Stimulated activated CD4-positive, alpha-beta T cell treated with anti-CD3 and anti-CD28 coated beads, Interleukin-15, amount 100 ng/mL, for 24 hours (primary cell): ENCODE data around the gene C3.
"Not testable (repeated sequence)": the region's sequence is repeated elsewhere in the genome, so short reads cannot be mapped to it uniquely, and the experiment has no call there.

Experiments used
- DNase-seq: peaks from one replicate; pipeline ENCODE4 v3.0.0-alpha.2; 2020

Gene C3

DNA sequence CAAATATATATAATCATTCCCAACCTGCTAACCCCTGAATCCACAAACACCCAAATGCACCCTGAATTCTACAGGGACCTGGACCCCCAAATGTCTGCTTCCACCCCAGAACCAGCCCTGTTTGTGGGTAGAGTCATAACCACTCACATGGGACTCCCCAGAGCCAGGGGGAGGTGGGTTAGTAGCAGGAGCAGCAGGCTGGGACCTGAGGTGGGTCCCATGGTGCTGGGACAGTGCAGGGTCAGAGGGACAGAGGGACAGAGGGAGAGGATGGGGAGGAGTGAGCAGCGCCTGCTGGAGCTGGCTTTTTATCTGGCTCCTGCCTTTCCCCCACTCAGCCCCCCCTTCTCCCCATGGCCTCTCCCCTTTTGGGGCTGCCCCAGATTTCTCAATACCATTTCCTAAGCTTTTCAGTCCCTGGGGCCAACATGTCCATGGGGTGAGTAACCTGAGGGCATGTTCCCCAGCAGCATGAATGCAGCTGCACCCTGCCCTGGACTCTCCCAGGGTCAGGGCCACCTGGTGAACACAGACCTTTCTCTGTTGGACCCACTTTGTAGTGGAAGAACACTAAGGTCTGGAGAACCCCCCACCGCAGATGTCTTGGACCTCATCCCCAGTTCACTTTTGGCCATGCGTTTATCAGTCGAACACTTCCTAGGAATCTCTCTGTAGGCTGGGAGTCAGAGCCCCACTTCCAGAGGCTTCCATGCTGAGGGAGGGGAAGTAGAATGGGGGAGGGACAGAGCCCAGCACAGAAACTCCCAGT, at the start of gene C3:
Gene C3 (minus strand): TSS at position 282 of the 769 bp plus-strand sequence. CDS start 61 bp downstream, at position 221.
- no peak for DNase-seq

DNA sequence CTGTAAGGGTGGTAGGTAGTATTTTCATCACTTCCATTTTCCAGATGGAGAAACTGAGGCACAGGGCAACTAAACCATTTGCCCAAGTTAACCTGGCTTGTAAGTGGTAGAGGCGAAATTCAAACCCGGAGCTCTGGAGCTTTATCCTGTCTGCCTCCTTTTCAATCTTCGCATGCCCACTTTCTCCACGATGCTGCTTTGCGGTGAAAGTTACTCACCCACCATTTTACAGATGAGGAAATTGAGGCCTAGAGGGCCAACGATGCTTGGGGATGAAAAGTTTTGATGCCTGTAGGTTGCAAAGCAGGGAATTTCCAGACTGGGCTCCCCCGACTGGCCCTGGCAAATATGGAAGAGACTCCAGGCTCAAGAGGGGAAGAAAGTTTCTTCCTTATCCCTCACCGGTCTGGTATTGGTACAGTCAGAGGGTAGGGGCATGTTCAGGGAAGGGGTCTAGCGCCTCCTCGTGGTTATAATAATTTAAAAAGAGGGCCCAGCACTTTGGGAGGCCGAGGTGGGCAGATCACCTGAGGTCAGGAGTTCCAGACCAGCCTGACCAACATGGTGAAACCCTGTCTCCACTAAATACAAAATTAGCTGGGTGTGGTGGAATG, 48.7 kb upstream of the C3 start:
- no peak for DNase-seq

DNA sequence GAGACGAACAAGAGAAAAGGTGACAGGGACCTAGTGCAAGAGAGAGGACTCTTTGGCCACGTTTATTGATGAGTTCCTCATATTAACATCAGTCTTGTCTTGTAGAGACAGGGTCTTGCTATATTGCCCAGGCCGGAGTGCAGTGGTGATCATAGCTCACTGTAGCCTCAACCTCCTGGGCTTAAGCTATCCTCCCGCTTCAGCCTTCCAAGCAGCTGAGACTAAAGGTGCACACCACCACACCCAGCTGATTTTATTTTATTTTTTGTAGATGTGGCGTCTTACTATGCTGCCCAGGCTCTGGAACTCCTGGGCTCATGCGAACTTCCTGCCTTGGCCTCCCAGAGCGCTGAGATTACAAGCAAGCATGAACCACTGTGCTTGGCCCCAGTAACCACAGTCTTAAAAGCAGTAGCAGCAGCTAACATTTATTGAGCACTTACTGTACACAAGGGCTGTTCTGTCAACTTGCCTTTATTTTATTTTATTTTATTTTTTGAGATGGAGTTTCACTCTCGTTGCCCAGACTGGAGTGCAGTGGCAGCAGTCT, 47.9 kb upstream of the C3 start:
- no peak for DNase-seq

DNA sequence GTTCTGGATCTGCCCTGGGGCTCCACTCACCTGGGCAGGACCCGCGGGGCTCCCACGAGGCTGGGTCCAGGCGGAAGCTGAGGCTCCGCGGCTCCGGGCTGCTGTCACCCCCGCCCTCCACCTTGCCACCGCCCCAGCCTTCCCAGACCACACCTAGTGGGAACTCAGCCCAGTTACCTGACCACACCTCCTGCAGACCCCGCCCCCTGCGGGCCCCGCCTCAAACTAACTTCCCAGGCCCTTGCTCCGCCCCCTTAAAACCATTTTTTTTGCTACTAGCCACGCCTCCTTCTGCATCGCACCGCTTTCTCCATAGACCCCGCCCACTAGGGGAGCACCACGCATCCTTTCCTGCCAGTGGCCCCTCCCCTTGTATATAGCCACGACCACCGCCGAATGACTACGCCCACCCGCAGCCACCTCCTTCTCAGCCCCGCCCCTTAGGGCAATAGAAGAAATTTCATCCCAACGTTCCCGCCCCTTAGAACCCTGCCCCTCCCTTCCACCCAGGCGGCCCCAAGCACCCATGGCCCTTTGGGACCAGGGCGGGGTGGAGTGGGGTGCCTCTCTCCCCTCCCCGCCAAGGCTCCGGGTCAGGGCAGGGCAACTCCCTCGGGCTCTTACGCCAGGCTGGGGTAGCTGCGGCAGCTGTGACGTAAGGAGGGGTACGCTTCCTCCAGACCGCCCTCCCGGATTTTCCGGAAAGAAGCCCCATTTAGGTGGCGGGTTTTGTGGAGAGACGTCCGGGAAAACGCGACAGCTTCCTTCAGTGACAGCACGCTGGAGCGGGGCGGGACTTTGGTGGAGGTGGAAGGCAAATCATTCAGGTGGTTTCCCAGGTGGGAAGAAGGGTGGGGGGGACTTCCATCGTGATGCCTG, 47.1 kb upstream of the C3 start, which contains the start of gene SH2D3A:
Gene SH2D3A (minus strand): TSS at position 79 of the 879 bp plus-strand sequence. CDS start 3,687 bp downstream, outside the sequence.
- peak; percentile 95 for DNase-seq

DNA sequence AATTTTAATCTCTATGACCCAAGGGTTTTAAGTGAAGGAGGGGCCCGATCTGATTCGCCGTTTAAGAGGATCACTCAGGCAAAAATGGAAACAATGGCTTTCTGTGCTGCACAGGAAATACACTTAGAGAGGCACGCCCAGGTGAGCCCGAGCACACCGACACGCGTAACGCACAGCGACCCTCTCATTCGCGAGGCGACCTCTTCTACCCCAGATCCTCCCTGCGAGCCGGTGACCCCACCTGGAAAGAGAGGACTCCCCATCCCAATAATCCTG, 46.6 kb upstream of the C3 start:
- DNase-seq, result no peak

DNA sequence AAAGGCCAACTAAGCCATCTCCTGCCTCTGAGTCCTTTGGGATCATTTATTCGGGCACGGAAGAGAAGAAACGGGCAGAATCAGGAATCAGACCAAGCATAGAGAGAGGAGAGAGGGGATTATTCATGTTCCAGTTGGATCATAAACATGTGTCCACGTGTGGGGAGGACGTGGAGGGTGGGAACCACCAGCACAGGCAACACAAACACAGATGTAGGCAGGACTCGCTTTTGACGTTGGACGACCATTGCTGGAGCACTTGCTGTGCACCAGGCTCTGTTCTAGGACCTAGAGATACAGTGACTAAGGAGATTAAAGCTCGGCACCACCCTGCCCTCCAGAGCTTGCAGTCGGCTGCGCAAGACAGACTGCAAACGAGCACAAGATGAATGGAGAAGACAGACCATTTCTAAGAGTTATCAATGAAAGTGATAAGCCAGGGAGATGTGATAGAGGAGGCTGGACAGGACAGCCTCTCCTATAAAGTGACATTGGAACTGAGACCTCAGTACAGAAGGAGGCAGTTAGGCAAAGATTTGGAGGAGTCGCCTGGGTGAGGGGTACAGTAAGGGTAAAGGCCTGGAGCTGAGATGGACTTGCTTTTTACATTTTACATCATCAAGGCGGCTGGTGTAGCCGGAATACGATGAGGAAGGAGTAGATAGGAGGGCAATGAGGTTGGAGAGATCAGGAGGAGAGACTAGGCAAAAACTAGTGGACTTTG, 46.1 kb upstream of the C3 start:
- DNase-seq, result peak; percentile 26

DNA sequence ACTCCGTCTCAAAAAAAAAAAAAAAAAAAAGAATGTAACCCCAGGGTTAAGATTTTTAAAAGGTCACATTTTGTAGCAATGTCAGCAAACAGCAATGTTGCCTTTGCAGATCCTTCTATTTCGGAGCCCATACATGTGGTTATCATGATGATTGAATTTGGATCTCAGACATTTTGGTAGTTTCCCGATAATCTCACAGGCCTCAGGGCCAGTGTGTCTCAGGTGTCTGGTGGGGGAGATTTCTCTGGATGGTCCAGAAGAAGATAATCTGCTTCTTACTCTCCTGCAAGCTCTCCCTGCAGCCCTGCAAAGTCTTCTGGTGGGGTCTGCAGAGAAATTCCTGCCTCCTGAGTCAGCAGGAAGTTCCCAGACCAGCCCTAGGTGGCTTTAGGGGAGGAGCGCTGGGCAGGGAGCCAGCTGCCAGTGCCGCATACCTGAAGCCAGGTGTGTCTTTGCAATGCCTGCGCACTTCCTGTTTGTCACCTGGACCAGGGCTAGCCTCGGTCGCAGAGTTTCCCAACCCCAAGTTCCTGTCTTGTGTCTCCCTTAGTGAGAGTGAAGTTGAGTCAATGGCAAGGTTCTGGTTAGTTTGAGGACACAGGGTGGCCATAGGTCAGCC, 45.4 kb upstream of the C3 start:
- DNase-seq, result no peak

DNA sequence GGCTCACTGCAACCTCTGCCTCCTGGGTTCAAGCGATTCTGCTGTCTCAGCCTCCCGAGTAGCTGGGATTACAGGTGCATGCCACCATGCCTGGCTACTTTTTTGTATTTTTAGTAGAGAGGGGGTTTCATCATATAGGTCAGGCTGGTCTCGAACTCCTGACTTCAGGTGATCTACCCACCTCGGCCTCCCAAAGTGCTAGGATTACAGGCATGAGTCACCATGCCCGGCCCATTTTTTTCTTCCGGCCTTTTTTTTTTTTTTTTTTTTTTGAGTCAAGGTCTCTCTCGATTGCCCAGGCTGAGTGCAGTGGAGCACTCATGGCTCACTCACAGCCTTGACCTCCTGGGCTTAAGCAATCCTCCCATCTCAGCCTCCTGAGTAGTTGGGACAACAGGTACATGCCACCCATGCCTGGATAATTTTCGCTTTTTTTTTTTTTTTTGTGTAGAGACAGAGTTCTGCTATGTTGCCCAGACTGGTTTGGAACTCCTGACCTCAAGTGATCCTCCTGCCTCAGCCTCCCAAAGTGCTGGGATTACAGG, 41.9 kb upstream of the C3 start:
- not testable (repeated sequence) for DNase-seq

DNA sequence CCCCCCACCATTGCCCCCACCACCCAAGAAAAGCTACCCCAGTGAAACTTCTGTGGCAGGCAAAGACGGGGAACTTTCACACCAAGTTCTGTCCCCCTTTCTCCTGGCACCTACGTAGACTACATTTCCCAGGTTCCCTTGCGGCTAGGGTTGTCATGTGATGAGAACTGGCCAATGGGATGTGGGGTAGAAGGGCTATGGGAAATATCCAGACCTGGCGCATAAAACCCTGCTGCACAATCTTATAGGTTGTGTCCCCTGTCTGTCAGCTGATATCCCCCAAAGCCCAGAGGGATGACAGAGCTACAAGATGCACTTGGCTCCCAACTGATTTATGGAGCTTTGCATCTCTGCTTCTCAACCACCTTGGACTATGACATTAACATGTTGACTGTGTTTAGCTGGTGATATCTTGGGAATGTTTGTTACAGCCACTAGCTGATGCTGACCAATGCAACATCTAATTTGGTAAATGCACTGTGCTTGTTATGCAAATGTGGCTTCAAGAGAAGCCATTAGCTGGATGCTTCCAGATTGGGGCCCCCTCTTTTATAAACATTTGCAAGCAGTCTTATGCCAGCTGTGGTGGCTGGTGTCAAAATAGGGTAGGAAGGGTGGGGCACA, 40.7 kb upstream of the C3 start:
- DNase-seq, result peak; percentile 49

DNA sequence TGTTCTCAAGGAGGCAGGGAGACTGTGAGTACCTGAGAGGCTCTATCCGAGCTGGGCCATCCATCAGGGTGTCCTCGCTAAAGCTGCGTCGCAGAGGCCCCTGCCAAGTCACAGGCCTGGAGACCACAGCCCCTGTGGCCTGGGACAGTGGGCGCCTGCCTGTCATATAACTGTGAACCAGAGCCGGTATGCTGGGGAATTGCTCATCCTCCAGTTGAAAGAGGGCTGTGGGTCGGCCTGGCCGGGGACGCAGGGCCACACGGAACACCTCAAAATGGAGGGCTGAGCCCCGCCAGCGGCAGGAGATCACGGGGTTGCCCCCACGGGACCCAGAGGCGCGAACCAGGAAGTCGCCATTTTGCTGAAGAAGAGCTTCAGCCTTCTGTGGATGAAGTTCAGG, 40.2 kb upstream of the C3 start:
- DNase-seq, result no peak

DNA sequence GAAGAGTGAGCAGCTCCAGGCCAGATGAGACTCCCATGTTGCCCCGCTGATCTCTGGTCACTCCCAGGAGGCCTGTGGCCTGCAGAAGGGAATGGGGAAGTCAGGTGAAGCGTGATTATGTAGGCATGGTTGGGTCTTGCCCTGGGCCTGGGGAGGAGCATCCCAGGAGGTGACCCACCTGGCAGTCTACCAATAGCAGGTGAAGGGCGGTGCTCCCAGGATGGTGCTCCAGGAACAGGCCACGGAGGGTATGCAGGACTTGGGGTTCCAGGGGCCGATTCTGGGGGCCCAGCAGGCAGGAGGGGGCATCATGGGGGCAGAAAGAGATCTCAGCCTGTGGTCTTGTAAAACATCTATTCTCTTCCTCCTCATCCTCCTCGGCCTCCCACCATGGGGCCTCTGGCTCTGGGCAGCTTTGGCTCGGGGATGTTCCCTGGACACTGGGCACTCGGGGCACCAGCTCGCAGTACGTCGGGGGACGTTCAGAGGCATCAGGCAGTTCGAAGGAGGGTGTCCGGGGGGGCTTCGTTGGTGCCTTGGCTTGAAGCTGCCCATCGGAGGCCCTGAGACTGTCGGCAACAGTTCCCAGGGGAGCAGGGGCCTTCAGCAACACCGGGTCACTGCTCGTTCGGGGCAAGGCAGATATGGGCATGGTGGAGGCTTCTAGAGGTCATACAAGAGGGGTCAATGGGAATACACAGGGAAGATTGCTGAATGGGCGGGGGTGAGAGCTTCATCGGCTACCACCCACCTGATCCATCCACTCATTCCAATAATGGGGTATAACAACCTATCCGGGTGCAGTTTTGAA, 34.4 kb upstream of the C3 start:
- no peak for DNase-seq

DNA sequence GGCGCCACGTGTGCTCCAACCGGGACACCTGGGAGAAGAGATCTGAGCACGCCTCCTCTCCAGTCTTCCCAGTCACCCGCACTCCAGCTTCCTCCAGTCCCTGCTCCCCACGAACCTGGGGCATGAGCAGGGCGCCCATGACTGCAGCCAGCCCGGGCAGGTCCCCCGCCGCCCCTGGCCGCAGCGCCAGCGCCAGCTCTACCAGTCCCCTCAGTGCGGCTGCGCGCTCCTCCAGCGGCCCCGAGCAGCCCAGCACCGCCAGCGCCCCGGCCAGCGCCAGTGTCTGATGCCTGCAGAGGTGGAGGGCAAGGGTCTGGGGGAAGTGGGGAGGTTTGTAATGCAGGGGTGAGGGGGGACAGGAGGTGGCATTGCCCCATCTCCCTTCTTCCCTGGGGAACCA, 33.7 kb upstream of the C3 start:
- no peak for DNase-seq

DNA sequence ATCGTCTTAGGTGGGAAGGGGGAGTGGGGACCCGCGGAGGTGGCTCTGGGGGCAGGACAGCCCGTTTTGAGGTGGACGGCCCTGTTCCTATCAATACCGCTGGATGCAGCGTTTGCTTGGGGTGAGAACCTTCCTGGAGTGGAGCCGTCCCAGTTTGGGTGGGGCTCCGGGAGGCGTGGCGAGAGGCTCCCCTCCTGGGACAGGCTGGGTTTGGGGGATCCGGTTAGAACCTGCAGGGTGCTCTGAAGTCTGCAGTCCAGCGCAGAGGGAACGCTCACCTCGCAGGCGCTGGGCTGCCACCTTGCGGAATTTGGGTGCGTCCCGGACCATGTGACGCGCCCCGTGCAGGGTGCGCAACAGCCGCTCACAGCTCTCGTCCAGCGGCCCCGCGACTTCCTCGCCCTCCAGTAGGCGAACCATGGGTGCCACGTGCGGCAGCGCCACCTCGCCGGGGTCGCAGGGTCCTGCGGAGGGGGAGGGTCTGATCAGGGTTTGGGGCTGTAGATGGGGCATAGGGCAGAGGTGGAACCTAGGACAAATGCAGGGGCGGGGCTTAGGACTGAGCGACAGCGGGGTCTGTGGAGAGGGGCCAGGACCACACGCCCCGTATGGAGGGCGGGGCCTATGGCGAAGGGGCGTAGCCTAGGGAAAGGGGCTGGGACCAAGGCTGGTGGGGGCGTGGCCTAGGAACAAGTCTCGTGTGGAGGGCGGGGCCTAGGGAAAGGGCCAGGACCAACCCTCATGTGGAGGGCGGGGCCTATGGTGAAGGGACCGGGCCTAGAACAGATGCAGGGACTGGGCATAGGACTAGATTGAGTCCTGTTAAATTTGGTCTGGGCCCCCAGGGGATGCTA, 33.0 kb upstream of the C3 start:
- peak; percentile 91 for DNase-seq

DNA sequence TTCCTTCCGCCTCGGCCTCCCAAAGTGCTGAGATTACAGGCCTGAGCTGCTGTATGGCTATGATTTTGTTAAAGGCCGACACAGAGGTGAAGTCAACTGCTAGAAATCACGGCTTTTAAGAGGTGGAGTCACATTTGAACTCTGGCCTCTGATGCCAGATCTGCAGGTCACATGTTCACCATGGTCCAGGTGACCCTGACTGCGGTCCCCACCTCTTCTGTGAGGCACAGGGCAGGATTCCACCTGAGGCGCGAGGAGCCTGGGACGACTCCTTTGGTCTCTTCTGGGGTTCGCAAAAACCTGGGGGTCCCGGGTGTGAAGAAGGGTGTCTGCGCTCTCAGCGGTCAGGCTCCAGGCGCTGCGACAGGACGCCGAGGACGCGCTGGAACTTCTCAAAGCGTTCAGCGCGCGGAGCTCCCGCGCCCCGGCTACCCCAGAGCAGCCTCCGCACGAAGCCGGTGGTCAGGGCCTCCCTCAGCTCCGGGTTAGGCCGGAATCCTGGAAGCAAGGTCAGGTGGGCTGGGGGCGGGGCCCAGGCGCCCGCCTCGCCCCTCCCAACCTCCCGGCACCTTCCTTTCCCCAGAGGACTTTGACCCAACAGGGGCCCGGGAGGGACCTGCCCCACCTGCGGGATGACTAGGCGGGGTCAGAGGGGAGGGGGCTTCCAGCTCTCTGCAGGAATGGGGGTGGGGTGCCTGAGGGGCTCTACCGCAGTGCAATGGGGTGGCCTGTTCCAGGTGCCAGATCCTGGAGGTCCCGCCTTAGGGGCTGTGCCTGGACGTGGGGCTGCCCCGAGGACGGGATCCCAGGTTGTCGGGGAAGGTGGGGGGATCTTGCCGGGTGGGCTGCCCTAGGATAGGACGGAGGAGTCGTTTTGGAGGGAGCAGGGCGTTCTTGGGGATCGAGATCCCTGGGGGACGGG, 32.1 kb upstream of the C3 start:
- DNase-seq, result no peak

DNA sequence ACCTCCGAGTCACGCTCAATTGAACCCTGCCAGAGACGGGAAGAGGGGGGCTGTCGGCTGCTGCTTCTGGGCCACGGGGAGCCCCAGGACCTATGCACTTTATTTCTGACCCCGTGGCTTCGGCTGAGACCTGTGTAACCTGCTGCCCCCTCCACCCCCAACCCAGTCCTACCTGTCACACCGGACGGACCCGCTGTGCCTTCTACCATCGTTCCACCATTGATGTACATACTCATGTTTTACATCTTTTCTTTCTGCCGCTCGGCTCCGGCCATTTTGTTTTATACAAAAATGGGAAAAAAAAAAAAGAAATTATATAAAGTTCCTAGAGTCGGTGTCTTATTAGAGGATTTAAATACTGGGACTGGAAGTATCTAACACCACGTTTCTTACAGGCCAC, 30.7 kb upstream of the C3 start:
- no peak for DNase-seq

DNA sequence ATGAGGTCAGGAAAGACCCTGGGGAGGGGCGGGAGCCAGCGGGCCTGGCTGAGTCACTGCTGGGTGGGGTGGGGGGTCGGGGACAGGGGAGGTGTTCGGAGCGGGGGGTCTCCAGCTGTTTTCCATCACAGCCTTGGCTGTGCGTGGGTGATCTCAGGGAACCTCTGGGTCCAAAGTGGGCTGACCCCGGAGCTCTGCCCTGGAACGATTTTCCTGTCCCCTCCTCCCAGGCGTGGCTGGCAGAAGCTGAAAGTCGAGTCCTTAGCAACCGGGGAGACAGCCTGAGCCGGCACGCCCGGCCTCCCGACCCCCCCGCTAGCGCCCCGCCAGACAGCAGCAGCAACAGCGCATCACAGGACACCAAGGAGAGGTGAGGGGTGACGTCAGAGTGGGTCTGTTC, 29.6 kb upstream of the C3 start:
- DNase-seq, result no peak

DNA sequence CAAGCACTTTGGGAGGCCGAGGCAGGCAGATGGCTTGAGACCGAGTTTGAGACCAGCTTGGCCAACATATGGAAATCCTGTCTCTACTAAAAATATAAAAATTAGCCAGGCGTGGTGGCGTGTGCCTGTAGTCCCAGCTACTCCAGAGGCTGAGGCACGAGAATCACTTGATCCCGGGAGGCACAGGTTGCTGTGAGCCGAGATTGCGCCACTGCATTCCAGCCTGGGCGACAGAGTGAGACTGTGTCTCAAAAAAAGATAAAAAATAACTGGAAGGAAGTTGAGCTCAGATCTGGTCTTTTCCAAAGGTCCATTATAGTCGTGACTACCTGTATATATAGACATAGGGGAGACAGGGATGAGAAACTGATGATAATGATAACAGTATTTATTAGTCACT, 28.1 kb upstream of the C3 start:
- not testable (repeated sequence) for DNase-seq

DNA sequence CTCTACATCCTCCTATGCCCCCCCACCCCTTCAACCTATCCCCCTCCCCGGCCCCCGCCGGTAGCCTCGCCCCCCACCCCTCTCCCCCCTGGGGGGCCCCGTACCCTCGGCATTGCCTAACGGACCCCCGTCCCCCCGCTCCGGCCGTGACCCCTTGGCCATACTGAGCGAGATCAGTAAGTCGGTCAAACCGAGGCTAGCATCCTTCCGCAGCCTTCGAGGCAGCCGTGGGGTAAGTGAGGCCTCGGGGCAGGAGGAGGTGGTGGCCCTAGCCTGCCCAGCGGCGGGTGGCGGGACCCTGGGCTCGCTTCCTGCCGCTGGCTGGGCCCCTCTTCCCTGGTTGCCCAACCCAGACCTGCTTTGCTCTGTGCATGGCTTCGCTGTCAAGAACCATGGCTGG, 25.5 kb upstream of the C3 start:
- DNase-seq, result no peak
